Right lobe of liver (tissue), 6 donors: Measurements from ENCODE around the gene RBPJL. TPM values are rescaled to one million over a fixed set of nuclear protein-coding genes. Genes with fewer than 3 reads are reported as not detected.

Source experiments
- ATAC-seq, 4 donors: fragments of 200-7000 bp; cut with Tn5 transposase; one replicate each; pipeline ENCODE4 v1.9.1; 2020; ENCODE audit warnings: mild to moderate bottlenecking in 4 of 4, moderate library complexity in 4 of 4
- DNase-seq, 3 donors: peaks; one replicate each; pipeline ENCODE4 v3.0.0-alpha.2; 2020
- H3K27ac ChIP-seq, 3 donors: fragments of 200-600 bp; one replicate each; pipeline ENCODE4 v1.8.0; 2022
- H3K27me3 ChIP-seq, 2 donors: fragments of 200-600 bp; one replicate each; pipeline ENCODE4 v1.8.0; 2022
- H3K36me3 ChIP-seq, 4 donors: fragments of 200-600 bp; sonication (generic) in 1 of 4; one replicate each; pipeline versions ENCODE4 v1.5.1 to v1.8.0; 2017 to 2022; ENCODE audit warnings: control low read depth in 1 of 4
- H3K4me1 ChIP-seq, 4 donors: fragments of 200-600 bp; sonication (generic) in 1 of 4; one replicate each; pipeline versions ENCODE4 v1.5.1 to v1.8.0; 2017 to 2022; ENCODE audit warnings: control low read depth in 1 of 4
- H3K4me3 ChIP-seq, 3 donors: fragments of 200-600 bp; one replicate each; pipeline ENCODE4 v1.8.0; 2022
- H3K9me3 ChIP-seq, 4 donors: fragments of 200-600 bp; sonication (generic) in 1 of 4; one replicate each; pipeline versions ENCODE4 v1.5.1 to v1.8.0; 2017 to 2022; ENCODE audit warnings: control low read depth in 1 of 4
- CTCF ChIP-seq, 4 donors: fragments of 200-600 bp in 3 of 4; fragments of 450-650 bp in 1 of 4; IDR thresholded peaks; one replicate each; pipeline versions ENCODE4 v1.5.1 to v1.8.0; 2016 to 2022; ENCODE audit warnings: antibody characterized with exemption in 4 of 4, mild to moderate bottlenecking in 2 of 4
- POLR2A ChIP-seq: fragments of 450-650 bp; IDR thresholded peaks from one replicate; pipeline ENCODE4 v1.6.1; 2017; ENCODE audit warnings: antibody characterized with exemption, mild to moderate bottlenecking
- WGBS: methylation state at CpG from one replicate; pipeline ENCODE4 v1.1.6; 2018; ENCODE audit warnings: low coverage, low lambda C conversion rate; ENCODE audit not compliant: insufficient coverage; ENCODE audit errors: missing lambda C conversion rate; 5-methylcytosine and 5-hydroxymethylcytosine counted together
- intact Hi-C, 2 donors: fragments of 100-400 bp; cut with DNase I; formaldehyde crosslinking; loops; one replicate each; pipeline versions ENCODE4 v1.11.2 to v1.14.1; 2022
- total RNA-seq, 6 experiments: library from RNA; depleted of rRNA in 2 of 6; stranded (reverse); fragments of >200 nt in 2 of 6; fragmentation: NEBNext Ultra II Directional in 3 of 6; extraction: Animal tissue kit (Norgen Biotek cat#: 25700) in 3 of 6; gene quantifications; one replicate each; pipeline versions ENCODE4 v1.1.0 to v1.2.4, GENCODE V29; 2016 to 2023
- donor health status: DM: no; HTN: yes; CAD: no.
- donor health status: DM: no; HTN: no; CAD: no.
- donor health status: DM: no; HTN: no; CAD: no.
- donor health status: DM: no; HTN: yes; CAD: no.
- donor health status: DM: no; HTN: yes; CAD: no.

The RBPJL gene
- total RNA-seq, 6 experiments from 2014 or later, result not detected

- Histone ChIP-seq H3K4me1 (peaks cover 0 to 9% (median 3%) of the 10 kb centered on the region in 4 donors), H3K27me3 (peaks cover 0 to 6% of the 10 kb centered on the region in 2 donors), H3K9me3 (no peaks in the 10 kb centered on the region), H3K4me3 (peak overlapping the region in 1 of 3 donors; percentile 47), H3K36me3 (no peaks in the 10 kb centered on the region), H3K27ac (no peak overlapping the region)
- 50% methylated on average over 5 of the region's 5 CpGs for WGBS
- ATAC-seq, result no peak
- no peak for DNase-seq
- intact Hi-C loops, result no loop called here
- no peak for TF ChIP-seq POLR2A
- peak in 1 of 4 donors; percentile 1 for TF ChIP-seq CTCF (IDR thresholded peaks at IDR 0.05)
These were observed 12.7 kb upstream of the RBPJL start for GRCh38 chr20:45294003-45294368.

- DNase-seq, result no peak
- intact Hi-C loops, result no loop called here
These were observed 12.0 kb upstream of the RBPJL start for GRCh38 chr20:45294659-45295058.

GRCh38 chr20:45297786-45298497, 8.7 kb upstream of the RBPJL start:
- WGBS, result 94% methylated on average over 9 of the region's 52 CpGs
- H3K9me3 ChIP-seq, result no peaks in the 10 kb centered on the region
- H3K27me3 ChIP-seq, result peaks cover 0 to 5% of the 10 kb centered on the region in 2 donors
- H3K4me3 ChIP-seq, result no peak overlapping the region
- ATAC-seq (no peak), DNase-seq (no peak)
- intact Hi-C loops, result no loop called here
- H3K36me3 ChIP-seq, result no peaks in the 10 kb centered on the region
- no peak for TF ChIP-seq CTCF (IDR thresholded peaks at IDR 0.05)
- no peak for TF ChIP-seq POLR2A
- H3K27ac ChIP-seq, result no peak overlapping the region
- H3K4me1 ChIP-seq, result peaks cover 0 to 9% (median 3%) of the 10 kb centered on the region in 4 donors

More at GRCh38 chr20:45294659-45295058, 12.0 kb upstream of the RBPJL start:
- 83% methylated on average over 1 of the region's 1 CpG for WGBS
- peaks cover 0 to 6% of the 10 kb centered on the region in 2 donors for H3K27me3 ChIP-seq
- H3K27ac ChIP-seq, result no peak overlapping the region
- H3K36me3 ChIP-seq, result no peaks in the 10 kb centered on the region
- no peak for ATAC-seq
- TF ChIP-seq POLR2A (no peak), CTCF (IDR thresholded peaks at IDR 0.05) (no peak)
- H3K4me3 ChIP-seq, result no peak overlapping the region
- H3K4me1 ChIP-seq, result peaks cover 0 to 9% (median 3%) of the 10 kb centered on the region in 4 donors
- H3K9me3 ChIP-seq, result no peaks in the 10 kb centered on the region

GRCh38 chr20:45299786-45300185, 6.9 kb upstream of the RBPJL start:
- Histone ChIP-seq H3K27ac (no peak overlapping the region), H3K4me3 (no peak overlapping the region), H3K27me3 (peaks cover 0 to 7% of the 10 kb centered on the region in 2 donors), H3K9me3 (no peaks in the 10 kb centered on the region), H3K36me3 (no peaks in the 10 kb centered on the region), H3K4me1 (no peaks in the 10 kb centered on the region)
- intact Hi-C loops, result no loop called here
- WGBS, result 52% methylated on average over 2 of the region's 6 CpGs
- DNase-seq (no peak), ATAC-seq (no peak)
- no peak for TF ChIP-seq POLR2A
- TF ChIP-seq CTCF (IDR thresholded peaks at IDR 0.05), result no peak
